Lower leg skin (tissue), 3 donors: ENCODE measurements around the gene STX4.

ENCODE experiments used
- CTCF ChIP-seq, 3 donors: fragments of 450-650 bp; IDR thresholded peaks; one replicate each; pipeline ENCODE4 v1.5.1; 2016; ENCODE audit warnings: antibody characterized with exemption in 3 of 3, mild to moderate bottlenecking in 3 of 3, moderate library complexity in 2 of 3
- POLR2A ChIP-seq, 2 donors: fragments of 450-650 bp; IDR thresholded peaks; one replicate each; pipeline ENCODE4 v1.6.1; 2016 to 2017; ENCODE audit warnings: antibody characterized with exemption in 2 of 2, mild to moderate bottlenecking in 1 of 2, moderate library complexity in 1 of 2

GRCh38 chr16:31003744-31004143, 29.6 kb upstream of the STX4 start:
- TF ChIP-seq POLR2A (IDR thresholded peaks at IDR 0.05), result no peak
- no peak for TF ChIP-seq CTCF (IDR thresholded peaks at IDR 0.05)
